HepG2 (cell line): Measurements from ENCODE around the gene SLC34A3. TPM values are rescaled to one million over a fixed set of nuclear protein-coding genes. Genes with fewer than 3 reads are reported as not detected.

Experiments used
- CHCHD3 ChIP-seq: sonication (generic); formaldehyde crosslinking; IDR thresholded peaks from 2 replicates; pipeline ENCODE4 v1.8.0; 2022; ENCODE audit warnings: mild to moderate bottlenecking, missing genetic modification reagents, moderate library complexity
- GFI1 ChIP-seq: sonication (generic); formaldehyde crosslinking; IDR thresholded peaks from 2 replicates; pipeline ENCODE4 v1.5.0; 2020; ENCODE audit warnings: missing genetic modification reagents, mild to moderate bottlenecking, borderline replicate concordance
- HOXA7 ChIP-seq: sonication (generic); formaldehyde crosslinking; IDR thresholded peaks from 2 replicates; pipeline ENCODE4 v1.8.1; 2022; ENCODE audit warnings: mild to moderate bottlenecking, missing genetic modification reagents, moderate library complexity
- IKZF5 ChIP-seq: IDR thresholded peaks from 2 replicates; pipeline ENCODE4 v1.6.1; 2018; ENCODE audit warnings: missing genetic modification reagents, mild to moderate bottlenecking, missing compliant biosample characterization
- KDM5A ChIP-seq: fragments of 200-600 bp; sonication (generic); IDR thresholded peaks from 2 replicates; pipeline ENCODE4 v1.7.0; 2018; ENCODE audit warnings: antibody characterized with exemption, mild to moderate bottlenecking, low read length, borderline replicate concordance
- MAF1 ChIP-seq: sonication (generic); formaldehyde crosslinking; IDR thresholded peaks from 2 replicates; pipeline ENCODE4 v1.5.0; 2020; ENCODE audit warnings: missing genetic modification reagents, borderline replicate concordance
- NFYC ChIP-seq: IDR thresholded peaks from 2 replicates; pipeline ENCODE4 v1.6.1; 2016; ENCODE audit warnings: missing genetic modification reagents, missing compliant biosample characterization
- POGK ChIP-seq: sonication (generic); formaldehyde crosslinking; conservative IDR thresholded peaks from 2 replicates; pipeline ENCODE4 v1.8.0; 2022; ENCODE audit warnings: mild to moderate bottlenecking, moderate library complexity, missing genetic modification reagents
- POLR2AphosphoS2 ChIP-seq: IDR thresholded peaks from 2 replicates; pipeline ENCODE4 v1.6.1; 2011; ENCODE audit warnings: low read depth, low read length, improper control_type of control experiment
- PRPF4 ChIP-seq: fragments of 200-400 bp; formaldehyde crosslinking; IDR thresholded peaks from 2 replicates; pipeline ENCODE4 v1.6.1; 2016; ENCODE audit warnings: low read length, low read depth; ENCODE audit not compliant: poor library complexity, severe bottlenecking
- RFX5 ChIP-seq: IDR thresholded peaks from 2 replicates; pipeline ENCODE4 v1.6.1; 2011; ENCODE audit warnings: low read depth, low read length, improper control_type of control experiment
- ZNF256 ChIP-seq: sonication (generic); formaldehyde crosslinking; conservative IDR thresholded peaks from 2 replicates; pipeline ENCODE4 v1.4.0; 2020; ENCODE audit warnings: missing genetic modification reagents
- ZNF331 ChIP-seq: sonication (generic); formaldehyde crosslinking; IDR thresholded peaks from 2 replicates; pipeline ENCODE4 v1.4.0; 2020; ENCODE audit warnings: missing genetic modification reagents
- ZNF343 ChIP-seq: sonication (generic); formaldehyde crosslinking; IDR thresholded peaks from 2 replicates; pipeline ENCODE4 v1.4.0; 2020; ENCODE audit warnings: mild to moderate bottlenecking, missing genetic modification reagents
- ZNF431 ChIP-seq: sonication (generic); formaldehyde crosslinking; IDR thresholded peaks from 2 replicates; pipeline ENCODE4 v1.9.0; 2022; ENCODE audit warnings: missing genetic modification reagents, low read depth, mild to moderate bottlenecking, borderline replicate concordance
- ZNF547 ChIP-seq: sonication (generic); formaldehyde crosslinking; IDR thresholded peaks from 2 replicates; pipeline ENCODE4 v1.5.1; 2020; ENCODE audit warnings: mild to moderate bottlenecking, missing genetic modification reagents
- ZNF572 ChIP-seq: sonication (generic); formaldehyde crosslinking; IDR thresholded peaks from 2 replicates; pipeline ENCODE4 v1.5.1; 2020; ENCODE audit warnings: mild to moderate bottlenecking, missing genetic modification reagents
- ZNF646 ChIP-seq: sonication (generic); formaldehyde crosslinking; IDR thresholded peaks from 2 replicates; pipeline ENCODE4 v1.9.0; 2021; ENCODE audit warnings: mild to moderate bottlenecking, missing genetic modification reagents
- ZNF891 ChIP-seq: sonication (generic); formaldehyde crosslinking; IDR thresholded peaks from 2 replicates; pipeline ENCODE4 v1.5.0; 2020; ENCODE audit warnings: mild to moderate bottlenecking, missing genetic modification reagents
- polyA plus RNA-seq, 8 experiments: library from polyadenylated mRNA; depleted of rRNA in 3 of 8; stranded (reverse) in 7 of 8; unstranded in 1 of 8; fragments of >200 nt; fragmentation: Illumina TruSeq in 4 of 8; extraction: Trizol in 4 of 8; gene quantifications; 2 replicates each; pipeline versions ENCODE4 v1.2.1 to v1.2.3, GENCODE V29; 2011 to 2016; ENCODE audit warnings: low read depth in 4 of 8, missing spikeins in 1 of 8, mixed read lengths in 1 of 8; ENCODE audit not compliant: insufficient read depth in 1 of 8
- total RNA-seq, 5 experiments: library from RNA; depleted of rRNA; stranded (reverse); fragments of >200 nt; fragmentation: Illumina TruSeq; extraction: Trizol; gene quantifications; 2 replicates each; pipeline ENCODE4 v1.2.3, GENCODE V29; 2016; ENCODE audit warnings: low read depth in 1 of 5
- TF ChIP-seq, protein P1 (sequence below): conservative IDR thresholded peaks from 2 replicates; pipeline ENCODE4 v1.6.1; 2018; ENCODE audit warnings: missing genetic modification reagents

The SLC34A3 gene
- total and polyA plus RNA-seq, 2 of the 13 experiments (the other 11 are each of a cell fraction or from before 2014, with no cell fraction given), result 0.07 to 1.0 TPM

GRCh38 chr9:137255448-137256114, 24.9 kb downstream of the SLC34A3 start (continued):
- no peak for TF ChIP-seq ZNF646 (CRISPR knock-in tag)
- TF ChIP-seq ZNF343, result no peak
- no peak for TF ChIP-seq NFYC (CRISPR knock-in tag)
- TF ChIP-seq GFI1 (CRISPR knock-in tag), result no peak
- TF ChIP-seq ZNF547 (CRISPR knock-in tag), result no peak
- TF ChIP-seq MAF1 (CRISPR knock-in tag), result no peak
- 0 out of 2 replicates have a peak, but pooled peaks have one; percentile 6 for TF ChIP-seq ZNF331
- no peak for TF ChIP-seq POLR2AphosphoS2
- peak; percentile 95 for TF ChIP-seq KDM5A
- no peak for TF ChIP-seq ZNF256 (CRISPR knock-in tag)
- peak; percentile 34; the same call in 1 of the 2 replicates for TF ChIP-seq ZNF891 (CRISPR knock-in tag)
- TF ChIP-seq RFX5, result no peak
- TF ChIP-seq POGK (CRISPR knock-in tag), result no peak
- TF ChIP-seq IKZF5, result no peak
- TF ChIP-seq ZNF431 (CRISPR knock-in tag), result no peak
- no peak for TF ChIP-seq CHCHD3 (CRISPR knock-in tag)
- no peak for TF ChIP-seq ZNF572
- no peak for TF ChIP-seq PRPF4
- TF ChIP-seq, protein P1, sequence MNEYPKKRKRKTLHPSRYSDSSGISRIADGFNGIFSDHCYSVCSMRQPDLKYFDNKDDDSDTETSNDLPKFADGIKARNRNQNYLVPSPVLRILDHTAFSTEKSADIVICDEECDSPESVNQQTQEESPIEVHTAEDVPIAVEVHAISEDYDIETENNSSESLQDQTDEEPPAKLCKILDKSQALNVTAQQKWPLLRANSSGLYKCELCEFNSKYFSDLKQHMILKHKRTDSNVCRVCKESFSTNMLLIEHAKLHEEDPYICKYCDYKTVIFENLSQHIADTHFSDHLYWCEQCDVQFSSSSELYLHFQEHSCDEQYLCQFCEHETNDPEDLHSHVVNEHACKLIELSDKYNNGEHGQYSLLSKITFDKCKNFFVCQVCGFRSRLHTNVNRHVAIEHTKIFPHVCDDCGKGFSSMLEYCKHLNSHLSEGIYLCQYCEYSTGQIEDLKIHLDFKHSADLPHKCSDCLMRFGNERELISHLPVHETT (CRISPR knock-in tag), result 0 out of 2 replicates have a peak, but pooled peaks have one; percentile 22
- TF ChIP-seq HOXA7, result no peak
